GM19372 (cell line): Measurements from ENCODE around the gene NR1H2.
A peak's percentile ranks its signal among the peaks of the same experiment; 100 is the strongest.
"Not testable (repeated sequence)": the region's sequence is repeated elsewhere in the genome, so short reads cannot be mapped to it uniquely, and the experiment has no call there.

Source experiments
- ATAC-seq: cut with Tn5 transposase; IDR thresholded peaks from one replicate; pipeline ENCODE4 v1.9.1; 2021; ENCODE audit warnings: mild to moderate bottlenecking, low read depth, moderate library complexity; ENCODE audit not compliant: unreplicated experiment

The NR1H2 gene

GRCh38 chr19:50344661-50345318 lies 31.5 kb upstream of the NR1H2 start:
- ATAC-seq, result no peak

GRCh38 chr19:50347089-50347581 lies 29.1 kb upstream of the NR1H2 start:
- ATAC-seq, result not testable (repeated sequence)

GRCh38 chr19:50349277-50350057 lies 26.8 kb upstream of the NR1H2 start:
- ATAC-seq, result no peak

- ATAC-seq, result no peak
Observed at GRCh38 chr19:50352242-50352641, 24.0 kb upstream of the NR1H2 start.

GRCh38 chr19:50353487-50353880 lies 22.8 kb upstream of the NR1H2 start:
- ATAC-seq, result not testable (repeated sequence)

- ATAC-seq, result no peak
Observed at GRCh38 chr19:50356691-50357177, 19.5 kb upstream of the NR1H2 start.

- ATAC-seq, result peak; percentile 61
Observed at GRCh38 chr19:50357178-50358100, 18.8 kb upstream of the NR1H2 start.

- no peak for ATAC-seq
Observed at GRCh38 chr19:50358483-50359327, 17.6 kb upstream of the NR1H2 start.

GRCh38 chr19:50359328-50359818 lies 16.9 kb upstream of the NR1H2 start:
- no peak for ATAC-seq

GRCh38 chr19:50361290-50362029 lies 14.8 kb upstream of the NR1H2 start:
- no peak for ATAC-seq

- no peak for ATAC-seq
Observed at GRCh38 chr19:50362030-50362412, 14.2 kb upstream of the NR1H2 start.

- no peak for ATAC-seq
Observed at GRCh38 chr19:50362656-50363424, 13.4 kb upstream of the NR1H2 start.

GRCh38 chr19:50365434-50366306 lies 10.6 kb upstream of the NR1H2 start, which contains the start of gene NAPSA:
NAPSA (minus strand) TSS chr19:50365639; CDS start chr19:50365621, 18 bp downstream.
- no peak for ATAC-seq

GRCh38 chr19:50368649-50369570 lies 7.3 kb upstream of the NR1H2 start:
- no peak for ATAC-seq

GRCh38 chr19:50371914-50372475 lies 4.3 kb upstream of the NR1H2 start:
- ATAC-seq, result no peak

GRCh38 chr19:50377051-50377461 lies 799 bp downstream of the NR1H2 start:
- ATAC-seq, result no peak
